Amniotic stem cell (primary cell): ENCODE results near the gene GPLD1.
"Not testable (repeated sequence)": the region's sequence is repeated elsewhere in the genome, so short reads cannot be mapped to it uniquely, and the experiment has no call there.

ENCODE experiments used
- DNase-seq: peaks from one replicate; lab custom pipeline; 2025; lab: John Stamatoyannopoulos, UW

GPLD1 gene

GRCh38 chr6:24489470-24489869, at the start of gene GPLD1:
GPLD1 (minus strand) TSS chr6:24489578; CDS start chr6:24489511, 67 bp downstream.
- no peak for DNase-seq

DNA sequence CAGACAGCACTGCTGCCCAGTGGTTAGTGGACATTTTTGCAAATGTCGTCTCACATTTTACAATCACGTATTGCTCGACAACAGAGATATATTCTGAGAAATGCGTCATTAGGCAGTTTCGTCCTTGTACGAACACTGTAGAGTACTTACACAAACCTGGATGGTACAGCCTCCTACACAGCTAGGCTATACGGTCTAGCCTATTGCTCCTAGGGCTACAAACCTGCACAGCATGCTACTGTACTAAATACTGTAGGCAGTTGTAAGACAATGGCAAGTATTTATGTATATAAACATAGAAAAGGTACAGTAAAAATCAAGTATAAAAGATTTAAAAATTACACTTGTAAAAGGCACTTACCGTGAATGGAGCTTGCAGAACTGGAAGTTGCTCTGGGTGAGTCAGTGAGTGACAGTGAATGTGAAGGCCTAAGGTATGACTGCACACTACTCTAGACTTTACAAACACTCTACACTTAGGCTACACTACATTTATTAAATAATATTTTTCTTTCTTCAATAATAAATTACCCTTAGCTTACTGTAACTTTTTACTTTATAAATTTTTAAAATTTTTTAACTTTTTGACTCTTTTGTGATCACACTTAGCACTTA, 48.5 kb upstream of the GPLD1 start:
- no peak for DNase-seq

DNA sequence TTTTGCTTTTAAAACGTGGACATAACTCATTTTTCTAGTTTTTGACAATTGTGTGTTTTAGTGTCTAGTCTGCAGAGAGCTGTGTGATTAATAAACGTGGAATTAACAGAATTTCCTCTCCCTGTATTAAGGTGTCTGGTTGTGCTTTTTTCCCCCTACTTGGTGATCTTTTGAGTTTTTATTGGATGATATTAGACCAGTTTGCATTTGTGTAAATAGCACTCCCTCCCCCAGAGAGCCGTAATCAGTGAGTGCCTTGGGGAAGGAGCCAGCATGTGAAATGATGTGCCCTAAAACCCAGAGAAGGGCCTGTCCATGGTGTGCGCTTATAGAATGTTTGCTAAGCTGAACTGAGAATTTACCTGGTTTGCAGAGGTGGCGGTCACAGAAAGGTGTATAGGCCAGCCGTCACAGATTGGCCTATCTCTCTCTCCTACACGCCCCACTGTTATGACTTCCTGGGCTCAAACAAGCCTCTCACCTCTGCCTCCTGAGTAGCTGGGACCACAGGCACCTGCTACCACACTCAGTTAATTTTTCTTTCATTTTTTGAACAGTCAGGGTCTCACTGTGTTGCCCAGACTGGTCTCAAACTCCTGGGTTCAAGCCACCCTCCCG, 47.8 kb upstream of the GPLD1 start:
- DNase-seq: no peak

DNA sequence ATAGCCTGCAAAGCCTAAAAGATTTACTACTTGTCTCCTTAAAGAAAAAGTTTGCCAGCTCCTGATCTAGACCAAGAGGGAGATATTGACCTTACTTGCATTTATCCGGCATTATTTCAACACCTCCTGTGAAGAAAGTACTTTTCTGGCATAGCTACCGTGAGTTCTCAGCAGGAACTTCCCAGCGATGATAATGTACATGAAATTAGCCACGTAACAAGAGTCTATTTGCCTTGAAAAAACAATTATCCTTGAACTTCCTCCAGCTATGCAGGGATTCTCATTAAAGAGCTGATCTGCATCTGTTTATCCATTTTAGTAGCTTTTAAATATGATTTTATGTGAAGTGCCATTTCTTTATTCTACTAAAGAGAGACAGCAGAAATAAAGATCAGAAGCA, 47.1 kb upstream of the GPLD1 start:
- DNase-seq: no peak

DNA sequence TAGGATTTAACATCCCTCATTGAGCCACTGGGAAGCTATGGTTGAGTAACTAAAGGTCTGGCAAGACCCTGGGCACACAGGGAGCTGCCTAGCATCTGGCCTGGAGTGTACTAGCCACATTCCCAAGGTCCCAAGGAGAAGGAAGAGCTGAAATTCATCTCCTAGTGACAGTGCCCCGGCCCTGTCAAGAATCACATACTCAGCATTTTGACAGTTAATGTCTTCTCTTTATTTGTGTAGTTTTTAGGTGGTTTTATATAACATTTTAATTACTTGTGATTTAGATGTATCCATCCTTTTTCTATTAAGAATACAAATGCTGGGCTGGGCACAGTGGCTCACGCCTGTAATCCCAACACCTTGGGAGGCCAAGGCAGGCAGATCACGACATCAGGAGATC, 45.8 kb upstream of the GPLD1 start:
- DNase-seq: no peak

GRCh38 chr6:24534329-24534728, 45.0 kb upstream of the GPLD1 start:
- no peak for DNase-seq

DNA sequence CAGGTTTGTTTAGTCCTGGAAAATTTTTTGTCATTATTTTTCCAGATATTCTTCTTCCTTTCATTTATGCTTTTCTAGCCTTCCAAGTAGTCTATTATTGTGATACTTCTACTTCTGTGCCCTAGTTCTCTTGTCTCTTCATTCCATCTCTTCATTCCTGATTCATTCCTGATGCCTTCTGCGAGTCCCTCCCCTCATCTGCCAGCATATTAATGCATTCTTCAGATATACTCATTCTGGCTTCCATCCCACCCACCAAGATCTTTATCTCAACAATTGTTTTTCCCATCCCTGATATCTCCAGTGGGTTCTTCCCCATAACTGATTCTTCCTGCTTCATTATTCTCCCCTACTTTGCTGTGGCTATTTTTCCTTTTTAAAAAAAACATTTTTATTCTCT, 40.6 kb upstream of the GPLD1 start:
- DNase-seq: no peak

DNA sequence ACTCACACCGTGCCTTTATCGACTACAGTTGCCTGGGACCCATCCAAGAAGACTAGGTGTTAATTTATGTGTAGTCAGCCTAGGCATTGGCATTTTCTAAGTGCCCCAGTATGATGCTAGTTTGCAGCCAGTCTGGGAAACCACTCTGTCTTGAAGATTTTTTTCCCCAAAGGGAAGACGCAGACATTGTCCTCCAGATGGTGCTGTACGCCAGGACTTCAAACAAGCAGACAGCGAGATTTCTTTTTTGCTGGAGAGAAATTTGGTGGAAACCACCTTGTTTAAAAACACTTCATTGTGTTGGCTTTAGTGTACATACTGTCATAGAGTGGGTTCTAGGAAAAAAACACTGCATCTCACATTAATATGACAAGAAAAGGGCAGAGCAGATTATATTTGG, 35.4 kb upstream of the GPLD1 start:
- DNase-seq: peak; percentile 20

DNA sequence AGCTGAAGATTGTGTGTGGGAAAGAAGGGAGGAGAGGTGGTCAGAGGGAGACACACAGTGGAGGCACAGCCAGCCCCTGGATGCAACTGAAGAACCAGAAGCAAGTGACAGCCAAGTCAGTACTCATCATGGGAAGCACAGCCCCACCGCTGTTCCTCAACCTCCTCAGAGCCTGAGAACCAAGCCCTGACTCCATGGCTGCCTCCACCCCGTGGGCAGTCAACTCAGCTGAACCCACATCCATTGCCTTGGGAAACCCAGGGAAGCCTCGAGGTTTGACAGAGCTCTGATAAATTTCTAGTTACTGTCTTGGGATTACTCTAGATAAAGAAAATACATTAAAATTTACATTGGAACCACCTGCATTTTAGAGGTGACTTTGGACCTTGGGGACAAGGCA, 35.0 kb upstream of the GPLD1 start:
- DNase-seq: no peak

DNA sequence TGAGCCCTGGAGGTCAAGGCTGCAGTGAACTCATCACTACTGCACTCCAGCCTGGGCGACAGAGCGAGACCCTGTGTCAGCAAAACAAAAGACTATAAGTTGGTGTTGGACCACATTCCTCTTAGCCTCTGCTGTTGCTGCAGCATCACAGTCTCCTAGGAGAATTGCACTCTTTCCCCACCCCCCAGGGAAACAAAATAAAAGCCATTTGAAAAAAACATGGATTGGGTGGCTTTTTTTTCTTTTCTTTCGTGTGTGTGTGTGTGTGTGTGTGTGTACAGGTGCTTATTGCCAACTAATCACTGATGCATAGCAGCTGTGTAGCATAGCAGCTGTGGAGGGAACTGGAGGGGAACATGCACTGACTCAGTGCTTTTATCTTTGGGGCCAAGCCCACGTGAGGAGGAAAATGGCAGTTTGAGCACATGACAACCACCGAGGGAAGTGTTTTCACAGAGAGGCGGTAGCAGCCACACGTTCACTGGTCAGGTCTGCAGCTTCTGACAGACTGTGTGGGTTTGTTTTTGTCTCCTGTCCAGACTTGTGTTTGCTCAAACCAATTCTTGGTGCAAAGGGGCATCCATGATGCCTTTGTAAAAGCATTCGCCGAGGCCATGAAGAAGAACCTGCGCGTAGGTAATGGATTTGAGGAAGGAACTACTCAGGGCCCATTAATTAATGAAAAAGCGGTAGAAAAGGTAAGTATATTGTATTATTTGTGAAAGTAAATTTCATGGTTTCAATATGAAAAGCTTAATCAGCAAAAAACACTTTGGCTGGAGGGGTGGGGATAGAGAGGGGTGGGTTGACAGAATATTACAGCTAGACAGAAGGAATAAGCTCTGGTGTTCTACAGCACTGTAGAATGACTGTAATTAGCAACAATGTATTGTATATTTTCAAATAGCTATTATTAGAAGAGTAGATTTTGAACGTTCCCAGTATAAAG, 33.1 kb upstream of the GPLD1 start:
- DNase-seq: no peak

DNA sequence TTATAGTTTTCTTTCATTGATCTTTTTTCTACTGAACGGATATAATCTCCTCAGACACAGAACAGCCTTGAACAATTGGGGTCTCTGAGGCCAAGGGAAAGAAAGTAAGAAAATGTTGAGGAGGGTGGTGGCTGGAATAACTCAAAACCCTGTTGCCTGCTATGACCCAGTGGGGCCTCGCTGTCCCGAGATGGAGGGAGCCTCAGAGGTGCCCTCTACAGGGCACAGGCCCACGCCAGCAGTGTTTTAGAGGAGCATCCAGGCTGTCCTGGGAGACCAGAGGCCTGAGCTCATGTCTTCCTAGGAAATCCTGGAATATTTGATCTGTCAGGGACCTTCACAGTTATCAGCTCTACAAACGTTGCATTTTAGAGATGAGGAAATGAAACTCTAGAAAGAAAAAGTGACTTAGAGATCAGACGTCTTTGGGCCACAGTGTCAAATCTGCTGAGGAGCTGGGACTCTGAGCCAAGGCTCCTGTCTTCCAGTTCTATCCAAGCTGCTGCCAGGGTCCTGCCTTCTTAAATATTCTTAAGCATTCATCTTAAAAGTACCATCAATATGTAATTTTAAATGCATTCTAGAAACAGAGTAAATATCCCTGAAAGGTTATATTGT, 31.7 kb upstream of the GPLD1 start:
- peak; percentile 2 for DNase-seq

- no peak for DNase-seq
These were observed 28.5 kb upstream of the GPLD1 start for GRCh38 chr6:24517659-24518543.

- no peak for DNase-seq
These were observed 24.2 kb upstream of the GPLD1 start for GRCh38 chr6:24513602-24514001.

DNA sequence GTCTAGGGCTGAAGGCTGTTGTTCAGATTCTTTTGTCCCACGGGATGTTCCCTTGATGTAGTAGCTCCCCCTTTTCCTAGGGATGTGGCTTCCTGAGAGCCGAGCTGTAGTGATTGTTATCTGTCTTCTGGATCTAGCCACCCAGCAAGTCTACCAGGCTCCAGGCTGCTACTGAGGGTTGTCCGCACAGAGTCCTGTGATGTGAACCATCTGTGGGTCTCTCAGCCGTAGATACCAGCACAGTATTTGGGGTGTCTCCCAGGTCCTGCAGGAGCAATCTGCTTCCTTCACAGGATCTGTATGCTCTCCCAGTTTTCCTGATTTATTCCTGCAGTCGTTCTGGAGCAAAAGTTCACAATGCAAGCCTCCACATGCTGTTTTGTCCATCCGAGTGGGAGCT, 22.6 kb upstream of the GPLD1 start:
- not testable (repeated sequence) for DNase-seq

DNA sequence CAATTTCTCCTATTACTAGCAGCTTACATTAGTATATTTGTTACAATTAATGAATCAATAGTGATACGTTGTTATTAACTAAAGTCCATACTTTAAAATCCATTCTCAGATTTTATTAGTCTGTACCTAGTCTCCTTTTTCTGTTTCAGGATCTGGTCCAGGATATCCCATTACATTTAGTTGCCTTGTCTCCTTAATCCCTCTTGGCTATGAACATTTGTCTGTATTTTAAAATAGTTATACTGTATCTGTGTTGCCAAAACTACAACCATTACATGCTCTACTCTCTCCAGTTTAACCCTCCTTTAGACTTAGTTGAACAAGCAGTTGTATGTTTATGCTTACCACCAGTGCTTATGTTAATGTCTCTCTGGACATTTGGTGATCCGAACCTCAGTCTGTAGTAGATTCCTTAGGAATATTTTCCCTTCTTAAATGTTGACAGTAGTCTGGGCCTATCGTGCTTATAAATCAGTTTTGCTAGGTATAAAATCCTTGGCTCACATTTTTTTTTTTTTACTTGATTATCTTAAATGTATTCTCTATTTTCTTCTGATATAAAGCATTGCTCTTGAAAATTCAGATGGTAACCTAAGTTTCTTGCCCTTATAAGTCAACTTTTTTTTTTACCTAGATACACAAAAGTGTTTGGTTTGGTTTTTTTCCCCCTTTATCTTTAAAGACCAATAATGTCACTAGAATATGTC, 17.6 kb upstream of the GPLD1 start:
- DNase-seq: no peak

- no peak for DNase-seq
These were observed 15.5 kb upstream of the GPLD1 start for GRCh38 chr6:24504649-24505586.

- no peak for DNase-seq
These were observed 14.9 kb upstream of the GPLD1 start for GRCh38 chr6:24504287-24504648.

DNA sequence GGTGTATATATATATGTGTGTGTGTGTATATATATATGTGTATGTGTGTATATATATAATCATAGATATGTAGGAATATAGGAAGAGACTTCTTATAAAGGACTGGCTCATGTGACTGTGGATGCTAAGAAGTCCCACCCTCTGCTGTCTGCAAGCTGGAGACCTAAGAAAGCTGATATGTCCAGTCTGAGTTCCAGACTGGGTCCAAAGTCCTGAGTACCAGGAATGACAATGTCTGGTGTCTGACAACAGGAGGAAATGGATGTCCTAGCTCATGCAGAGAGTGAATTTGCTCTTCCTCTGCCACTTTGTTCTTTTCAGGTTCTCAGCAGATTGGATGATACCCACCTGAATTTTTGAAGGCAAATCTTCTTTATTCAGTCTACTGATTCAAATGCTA, 12.5 kb upstream of the GPLD1 start:
- no peak for DNase-seq

GRCh38 chr6:24501374-24501773, 12.0 kb upstream of the GPLD1 start:
- DNase-seq: no peak

DNA sequence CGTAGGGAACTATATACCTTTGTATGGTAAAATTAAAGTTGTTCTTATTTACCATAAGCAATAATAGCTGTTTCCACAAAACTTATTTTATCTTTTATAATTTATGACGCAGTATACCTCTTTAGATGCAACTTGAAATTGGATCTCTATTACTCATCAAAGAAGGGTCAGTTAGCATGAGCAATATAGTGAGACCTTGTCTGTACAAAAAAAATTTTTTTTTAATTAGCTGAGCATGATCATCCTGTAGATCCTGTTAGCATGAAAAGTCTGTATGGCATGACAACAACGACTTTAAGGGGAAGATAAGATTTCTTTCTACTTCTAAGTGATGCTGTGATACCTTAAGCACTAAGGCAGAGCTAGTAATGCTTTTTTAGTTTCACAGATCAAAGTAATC, 11.3 kb upstream of the GPLD1 start:
- no peak for DNase-seq
